HEK293T (cell line): Measurements from ENCODE around the gene DCTN3.
A peak's percentile ranks its signal among the peaks of the same experiment; 100 is the strongest.

Experiments
- CTCF ChIA-PET: fragments of 350-600 bp; formaldehyde crosslinking; extraction: SDS; loops from one replicate; lab custom pipeline; 2021; ENCODE audit warnings: antibody characterized with exemption, inconsistent platforms; lab: Yijun Ruan, JAX
- POLR2A ChIA-PET: fragments of 350-600 bp; formaldehyde crosslinking; extraction: SDS; loops from one replicate; lab custom pipeline; 2020; ENCODE audit warnings: antibody characterized with exemption, inconsistent platforms; lab: Yijun Ruan, JAX
- DNase-seq: peaks from one replicate; pipeline ENCODE4 v3.0.0; 2012; ENCODE audit warnings: mixed read lengths; ENCODE audit errors: extremely low spot score
- ARNT ChIP-seq: fragments of 450-650 bp; IDR thresholded peaks from 2 replicates; pipeline ENCODE4 v1.6.1; 2017; ENCODE audit warnings: mild to moderate bottlenecking
- BHLHE40 ChIP-seq: fragments of 450-650 bp; IDR thresholded peaks from 2 replicates; pipeline ENCODE4 v1.6.1; 2016; ENCODE audit warnings: mild to moderate bottlenecking, moderate library complexity, borderline replicate concordance
- CTBP1 ChIP-seq: fragments of 450-650 bp; IDR thresholded peaks from 2 replicates; pipeline ENCODE4 v1.6.1; 2016; ENCODE audit warnings: borderline replicate concordance
- ELF4 ChIP-seq: fragments of 450-650 bp; IDR thresholded peaks from 2 replicates; pipeline ENCODE4 v1.6.1; 2017; ENCODE audit warnings: antibody characterized with exemption
- FOXA1 ChIP-seq: fragments of 450-650 bp; IDR thresholded peaks from 2 replicates; pipeline ENCODE4 v1.6.1; 2016; ENCODE audit warnings: mild to moderate bottlenecking
- FOXK2 ChIP-seq: fragments of 450-650 bp; IDR thresholded peaks from 2 replicates; pipeline ENCODE4 v1.6.1; 2016; ENCODE audit warnings: mild to moderate bottlenecking
- FOXM1 ChIP-seq: fragments of 450-650 bp; IDR thresholded peaks from 2 replicates; pipeline ENCODE4 v1.6.1; 2017; ENCODE audit warnings: mild to moderate bottlenecking, borderline replicate concordance
- HDGF ChIP-seq: fragments of 450-650 bp; IDR thresholded peaks from 2 replicates; pipeline ENCODE4 v1.6.1; 2017; ENCODE audit warnings: antibody characterized with exemption, borderline replicate concordance
- L3MBTL2 ChIP-seq: fragments of 450-650 bp; conservative IDR thresholded peaks from 2 replicates; pipeline ENCODE4 v1.6.1; 2016; ENCODE audit warnings: mild to moderate bottlenecking
- LEF1 ChIP-seq: fragments of 450-650 bp; IDR thresholded peaks from 2 replicates; pipeline ENCODE4 v1.6.1; 2017; ENCODE audit warnings: mild to moderate bottlenecking, borderline replicate concordance
- NFRKB ChIP-seq: fragments of 450-650 bp; IDR thresholded peaks from 2 replicates; pipeline ENCODE4 v1.6.1; 2016; ENCODE audit warnings: mild to moderate bottlenecking, moderate library complexity
- SP1 ChIP-seq: fragments of 450-650 bp; IDR thresholded peaks from 2 replicates; pipeline ENCODE4 v1.6.1; 2017
- SUZ12 ChIP-seq: fragments of 450-650 bp; IDR thresholded peaks from 2 replicates; pipeline ENCODE4 v1.6.1; 2016; ENCODE audit warnings: mild to moderate bottlenecking
- TARDBP ChIP-seq: fragments of 450-650 bp; IDR thresholded peaks from 2 replicates; pipeline ENCODE4 v1.6.1; 2016
- ZNF384 ChIP-seq: fragments of 450-650 bp; IDR thresholded peaks from 2 replicates; pipeline ENCODE4 v1.6.1; 2016
- TF ChIP-seq, protein P1 (sequence below): fragments of 450-650 bp; IDR thresholded peaks from 2 replicates; pipeline ENCODE4 v1.6.1; 2016

DCTN3 gene

GRCh38 chr9:34648673-34649072, 28.4 kb upstream of the DCTN3 start:
- no peak for DNase-seq
- TF ChIP-seq ZNF384 (no peak), HDGF (no peak)
- ChIA-PET CTCF (no interaction called here), POLR2A (interaction anchor here (1.7 to 4.7 kb wide), 2 partner anchors 10 to 13 kb away, joined by 7 to 67 read pairs; partner anchors contain the start of gene SIGMAR1)

- no peak for DNase-seq
- POLR2A ChIA-PET = interaction anchor here (2.4 to 4.7 kb wide), 2 partner anchors 12 to 17 kb away, joined by 11 to 67 read pairs; partner anchors contain the start of gene SIGMAR1
- CTCF ChIA-PET = interaction anchor here (0.7 to 0.8 kb wide), 2 partner anchors 55 to 814 kb away, joined by 3 to 4 read pairs; no protein-coding TSS in a partner anchor
- TF ChIP-seq LEF1 = no peak
- TF ChIP-seq, protein P1, sequence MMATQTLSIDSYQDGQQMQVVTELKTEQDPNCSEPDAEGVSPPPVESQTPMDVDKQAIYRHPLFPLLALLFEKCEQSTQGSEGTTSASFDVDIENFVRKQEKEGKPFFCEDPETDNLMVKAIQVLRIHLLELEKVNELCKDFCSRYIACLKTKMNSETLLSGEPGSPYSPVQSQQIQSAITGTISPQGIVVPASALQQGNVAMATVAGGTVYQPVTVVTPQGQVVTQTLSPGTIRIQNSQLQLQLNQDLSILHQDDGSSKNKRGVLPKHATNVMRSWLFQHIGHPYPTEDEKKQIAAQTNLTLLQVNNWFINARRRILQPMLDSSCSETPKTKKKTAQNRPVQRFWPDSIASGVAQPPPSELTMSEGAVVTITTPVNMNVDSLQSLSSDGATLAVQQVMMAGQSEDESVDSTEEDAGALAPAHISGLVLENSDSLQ = no peak
- TF ChIP-seq SP1 = no peak
- no peak for TF ChIP-seq FOXM1
- no peak for TF ChIP-seq SUZ12
- TF ChIP-seq ELF4 = no peak
- no peak for TF ChIP-seq NFRKB
- TF ChIP-seq L3MBTL2 = no peak
- no peak for TF ChIP-seq HDGF
- TF ChIP-seq ZNF384 = no peak
- no peak for TF ChIP-seq FOXK2
- no peak for TF ChIP-seq BHLHE40
- no peak for TF ChIP-seq FOXA1
- no peak for TF ChIP-seq ARNT
- TF ChIP-seq CTBP1 = no peak
- no peak for TF ChIP-seq TARDBP
Measured at GRCh38 chr9:34647651-34648050, 27.4 kb upstream of the DCTN3 start.

GRCh38 chr9:34647084-34647403, 26.7 kb upstream of the DCTN3 start:
- TF ChIP-seq ZNF384 (no peak), HDGF (no peak), FOXM1 (no peak), LEF1 (no peak), NFRKB (no peak), SP1 (no peak), CTBP1 (no peak), TARDBP (no peak), L3MBTL2 (no peak), ARNT (no peak), ELF4 (no peak), SUZ12 (no peak), FOXA1 (no peak)
- TF ChIP-seq, protein P1 = no peak
- ChIA-PET POLR2A (interaction anchor here (0.6 to 4.7 kb wide), 7 partner anchors 11 to 189 kb away, joined by 3 to 67 read pairs (median 4); partner anchors contain the start of genes CCL27, FAM219A and SIGMAR1), CTCF (interaction anchor here (0.7 to 1.3 kb wide), 3 partner anchors 9 to 21 kb away, joined by 4 to 11 read pairs (median 9); partner anchors contain the start of gene SIGMAR1)
- DNase-seq = no peak

DNA sequence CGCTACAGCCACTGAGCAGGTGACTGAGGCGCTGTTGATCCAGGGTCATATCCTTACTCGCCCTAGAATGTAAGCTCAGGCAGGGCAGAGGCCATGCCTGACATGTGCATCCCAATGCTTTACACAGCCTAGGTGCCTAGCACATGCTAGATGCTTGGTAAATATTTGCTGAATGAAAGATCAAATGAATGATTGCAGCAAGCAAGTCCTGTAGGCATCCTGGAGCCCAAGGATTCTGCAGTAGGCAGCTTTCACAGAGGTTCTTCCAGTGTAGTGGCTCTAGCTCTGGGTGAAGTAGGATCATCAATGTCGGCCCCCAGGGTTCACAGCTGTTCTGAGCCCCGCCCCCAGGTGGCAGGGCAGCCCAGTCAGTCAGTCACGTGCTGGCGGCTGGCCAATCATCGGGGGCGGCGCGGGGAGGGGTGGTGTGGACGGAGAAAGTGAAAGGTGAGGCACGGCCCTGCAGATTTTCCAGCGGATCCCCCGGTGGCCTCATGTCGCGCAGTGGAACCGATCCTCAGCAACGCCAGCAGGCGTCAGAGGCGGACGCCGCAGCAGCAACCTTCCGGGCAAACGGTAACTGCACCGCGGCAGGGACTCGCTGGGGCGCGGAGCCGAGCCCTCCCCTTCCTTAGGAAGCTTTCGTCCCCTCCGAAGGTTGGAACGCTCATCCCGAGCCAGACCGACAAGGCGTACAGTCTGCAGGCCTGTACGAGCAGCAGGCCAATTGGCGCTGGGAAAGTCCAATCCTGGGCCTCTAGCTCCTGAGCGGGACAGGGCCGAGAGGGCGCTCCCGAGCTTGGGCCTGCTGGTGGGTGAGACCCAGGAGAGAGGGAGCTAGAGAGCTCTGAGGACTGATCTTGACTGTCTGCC, 26.2 kb upstream of the DCTN3 start, which contains the start of gene GALT:
GALT (plus strand) TSS at position 465 of the 873 bp plus-strand sequence; CDS start at position 495, 30 bp downstream.
- POLR2A ChIA-PET = interaction anchor here (0.6 to 4.7 kb wide), 7 partner anchors 10 to 188 kb away, joined by 3 to 67 read pairs (median 4); partner anchors contain the start of genes CCL27, FAM219A and SIGMAR1
- DNase-seq = peak; percentile 95
- CTCF ChIA-PET = interaction anchor here (0.7 to 1.3 kb wide), 3 partner anchors 8 to 21 kb away, joined by 4 to 11 read pairs (median 9); partner anchors contain the start of gene SIGMAR1
- TF ChIP-seq ZNF384 (no peak), L3MBTL2 (peak; percentile 70)
- TF ChIP-seq, protein P1 = peak; percentile 76; the same call in 1 of the 2 replicates

DNA sequence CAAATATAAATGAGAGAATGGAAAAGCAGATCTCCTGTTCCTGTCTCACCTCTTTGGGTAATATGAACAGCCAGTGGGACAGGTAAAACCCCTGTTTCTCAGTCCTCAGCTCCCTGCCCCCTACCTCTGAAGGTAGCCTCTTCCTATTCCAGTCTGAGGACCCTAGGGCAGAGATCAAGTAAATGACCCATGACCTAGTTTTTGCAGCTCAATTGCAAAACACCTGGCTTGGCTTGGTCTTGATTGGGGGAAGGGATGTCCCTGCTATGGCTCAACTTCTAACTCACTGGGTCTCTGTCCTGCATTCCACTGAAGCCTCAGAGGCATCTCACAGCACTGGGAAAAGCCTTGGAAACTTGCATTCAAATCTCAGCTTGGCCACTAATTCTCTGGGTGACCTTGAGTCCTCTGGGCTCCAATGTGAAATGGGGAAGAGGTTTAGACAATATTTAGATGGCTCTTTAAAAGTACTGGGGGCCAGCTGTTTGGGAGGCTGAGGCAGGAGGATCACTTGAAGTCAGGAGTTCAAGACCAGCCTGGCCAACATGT, 24.5 kb upstream of the DCTN3 start:
- ChIA-PET POLR2A (interaction anchor here (4.7 kb wide), 1 partner anchor 9 kb away, joined by 67 read pairs; the partner anchor contains the start of gene SIGMAR1), CTCF (interaction anchor here (0.7 to 1.2 kb wide), 2 partner anchors 11 to 16 kb away, joined by 3 to 4 read pairs; no protein-coding TSS in a partner anchor)
- TF ChIP-seq FOXA1 (no peak), ARNT (no peak), SUZ12 (no peak), SP1 (no peak), HDGF (no peak)
- TF ChIP-seq, protein P1 = no peak
- no peak for DNase-seq
